Measurements from ENCODE around the gene PNMT.

PNMT gene

GRCh38 chr17:39663688-39664580, 4.3 kb upstream of the PNMT start:
- no peak overlapping the region for H3K27ac Mint-ChIP-seq
- H3K4me1 Mint-ChIP-seq: peaks cover 21% of the 10 kb centered on the region
- peaks cover 43% of the 10 kb centered on the region for H3K27me3 Mint-ChIP-seq
- CTCF ChIA-PET: interaction anchor here (3.5 kb wide), 1 partner anchor 10 kb away, joined by 15 read pairs; no protein-coding TSS in a partner anchor
- H3K9me3 Mint-ChIP-seq: no peaks in the 10 kb centered on the region
- no peak for DNase-seq
- H3K4me3 Mint-ChIP-seq: no peak overlapping the region
- H3K36me3 Mint-ChIP-seq: peaks cover 15% of the 10 kb centered on the region

- H3K9me3 Mint-ChIP-seq: no peaks in the 10 kb centered on the region
- H3K27ac Mint-ChIP-seq: no peak within 1 kb of the TSS
- H3K4me1 Mint-ChIP-seq: peaks cover 12% of the 10 kb centered on the region
- peaks cover 11% of the 10 kb centered on the region for H3K36me3 Mint-ChIP-seq
- no peak for DNase-seq
- CTCF ChIA-PET: interaction anchor here (2.0 to 9.5 kb wide), 4 partner anchors 11 to 42 kb away, joined by 9 to 115 read pairs (median 14); no protein-coding TSS in a partner anchor
- H3K27me3 Mint-ChIP-seq: peaks cover 53% of the 10 kb centered on the region
- no peak within 1 kb of the TSS for H3K4me3 Mint-ChIP-seq
Observed at GRCh38 chr17:39664581-39665561, 3.4 kb upstream of the PNMT start, which contains the start of gene TCAP. TCAP (plus strand) TSS chr17:39665349; CDS start chr17:39665360, 11 bp downstream.

GRCh38 chr17:39665642-39666224, 2.5 kb upstream of the PNMT start:
- Mint-ChIP-seq H3K36me3 (peaks cover 10% of the 10 kb centered on the region), H3K27ac (no peak overlapping the region), H3K27me3 (peaks cover 61% of the 10 kb centered on the region), H3K4me1 (peaks cover 10% of the 10 kb centered on the region), H3K9me3 (no peaks in the 10 kb centered on the region), H3K4me3 (no peak overlapping the region)
- peak; percentile 34 for DNase-seq
- CTCF ChIA-PET: interaction anchor here (0.8 to 9.5 kb wide), 5 partner anchors 11 to 198 kb away, joined by 3 to 115 read pairs (median 9); partner anchors contain the start of gene IKZF3

- H3K36me3 Mint-ChIP-seq: peaks cover 7% of the 10 kb centered on the region
- peaks cover 10% of the 10 kb centered on the region for H3K4me1 Mint-ChIP-seq
- H3K27me3 Mint-ChIP-seq: peaks cover 65% of the 10 kb centered on the region
- CTCF ChIA-PET: interaction anchor here (0.8 to 9.5 kb wide), 6 partner anchors 12 to 198 kb away, joined by 3 to 115 read pairs (median 7); partner anchors contain the start of gene IKZF3
- no peak overlapping the region for H3K4me3 Mint-ChIP-seq
- no peak for DNase-seq
- H3K27ac Mint-ChIP-seq: no peak overlapping the region
- no peaks in the 10 kb centered on the region for H3K9me3 Mint-ChIP-seq
Observed at GRCh38 chr17:39666231-39666600, 2.0 kb upstream of the PNMT start.

GRCh38 chr17:39666601-39667261, 1.5 kb upstream of the PNMT start:
- peaks cover 2% of the 10 kb centered on the region for H3K36me3 Mint-ChIP-seq
- CTCF ChIA-PET: interaction anchor here (0.8 to 9.5 kb wide), 6 partner anchors 12 to 197 kb away, joined by 3 to 115 read pairs (median 7); partner anchors contain the start of gene IKZF3
- no peak overlapping the region for H3K4me3 Mint-ChIP-seq

GRCh38 chr17:39667262-39667944, 850 bp upstream of the PNMT start:
- Mint-ChIP-seq H3K27ac (no peak overlapping the region), H3K36me3 (peaks cover 2% of the 10 kb centered on the region), H3K4me3 (no peak overlapping the region), H3K27me3 (peaks cover 76% of the 10 kb centered on the region), H3K9me3 (no peaks in the 10 kb centered on the region), H3K4me1 (peaks cover 14% of the 10 kb centered on the region)
- no peak for DNase-seq
- CTCF ChIA-PET: interaction anchor here (1.2 to 9.5 kb wide), 3 partner anchors 11 to 52 kb away, joined by 3 to 115 read pairs (median 9); no protein-coding TSS in a partner anchor

More at GRCh38 chr17:39666601-39667261, 1.5 kb upstream of the PNMT start:
- no peak for DNase-seq
- Mint-ChIP-seq H3K9me3 (no peaks in the 10 kb centered on the region), H3K27ac (no peak overlapping the region), H3K27me3 (peaks cover 69% of the 10 kb centered on the region), H3K4me1 (peaks cover 10% of the 10 kb centered on the region)

- Mint-ChIP-seq H3K36me3 (no peaks in the 10 kb centered on the region), H3K27me3 (peaks cover 87% of the 10 kb centered on the region), H3K4me1 (peaks cover 15% of the 10 kb centered on the region), H3K9me3 (no peaks in the 10 kb centered on the region), H3K4me3 (no peak overlapping the region), H3K27ac (no peak overlapping the region)
- CTCF ChIA-PET: interaction anchor here (1.0 to 9.5 kb wide), 11 partner anchors 9 to 115 kb away, joined by 3 to 115 read pairs (median 8); partner anchors contain the start of gene MIEN1
- no peak for DNase-seq
Observed at GRCh38 chr17:39669897-39670735, 1.9 kb downstream of the PNMT start.

- no peak for DNase-seq
- CTCF ChIA-PET: interaction anchor here (1.4 to 9.5 kb wide), 7 partner anchors 10 to 59 kb away, joined by 3 to 115 read pairs (median 9); partner anchors contain the start of gene MIEN1
- no peaks in the 10 kb centered on the region for H3K36me3 Mint-ChIP-seq
- H3K4me3 Mint-ChIP-seq: no peak overlapping the region
- H3K9me3 Mint-ChIP-seq: no peaks in the 10 kb centered on the region
- H3K27ac Mint-ChIP-seq: no peak overlapping the region
- peaks cover 80% of the 10 kb centered on the region for H3K27me3 Mint-ChIP-seq
- peaks cover 21% of the 10 kb centered on the region for H3K4me1 Mint-ChIP-seq
Observed at GRCh38 chr17:39670746-39671145, 2.5 kb downstream of the PNMT start.

GRCh38 chr17:39671651-39672521, 3.6 kb downstream of the PNMT start:
- no peaks in the 10 kb centered on the region for H3K36me3 Mint-ChIP-seq
- CTCF ChIA-PET: interaction anchor here (0.6 to 9.5 kb wide), 12 partner anchors 9 to 83 kb away, joined by 3 to 115 read pairs (median 5); partner anchors contain the start of gene MIEN1
- H3K4me1 Mint-ChIP-seq: peaks cover 32% of the 10 kb centered on the region
- no peak overlapping the region for H3K27ac Mint-ChIP-seq
- H3K4me3 Mint-ChIP-seq: no peak overlapping the region
- no peaks in the 10 kb centered on the region for H3K9me3 Mint-ChIP-seq
- DNase-seq: peak; percentile 38
- peaks cover 69% of the 10 kb centered on the region for H3K27me3 Mint-ChIP-seq

GRCh38 chr17:39672522-39673334, 4.5 kb downstream of the PNMT start:
- no peaks in the 10 kb centered on the region for H3K9me3 Mint-ChIP-seq
- H3K4me1 Mint-ChIP-seq: peaks cover 38% of the 10 kb centered on the region
- H3K4me3 Mint-ChIP-seq: no peak overlapping the region
- H3K27me3 Mint-ChIP-seq: peaks cover 60% of the 10 kb centered on the region
- DNase-seq: no peak
- H3K27ac Mint-ChIP-seq: no peak overlapping the region
- CTCF ChIA-PET: interaction anchor here (1.4 to 9.5 kb wide), 5 partner anchors 8 to 80 kb away, joined by 4 to 115 read pairs (median 5); no protein-coding TSS in a partner anchor
- no peaks in the 10 kb centered on the region for H3K36me3 Mint-ChIP-seq

All from activated naive CD4-positive, alpha-beta T cell treated with anti-CD3 and anti-CD28 coated beads, Interleukin-2, amount 10 ng/mL, durations not matched to agents 7 days and 5 days (primary cell).